Nephron (organoid): ENCODE data around the gene BUD23.
"Not testable (repeated sequence)": the region's sequence is repeated elsewhere in the genome, so short reads cannot be mapped to it uniquely, and the experiment has no call there.

Experiments
- H3K27ac Mint-ChIP-seq, 3 experiments: 2 replicates each; pipeline ENCODE4 v1.8.0; 2020; ENCODE audit warnings: mixed read lengths in 3 of 3, mild to moderate bottlenecking in 2 of 3, moderate library complexity in 1 of 3
- H3K27me3 Mint-ChIP-seq: 2 replicates; pipeline ENCODE4 v1.8.0; 2021; ENCODE audit warnings: low read depth, mild to moderate bottlenecking, moderate library complexity, mixed read lengths
- H3K36me3 Mint-ChIP-seq: 2 replicates; pipeline ENCODE4 v1.8.0; 2020; ENCODE audit warnings: low read depth, mixed read lengths
- H3K4me1 Mint-ChIP-seq: 2 replicates; pipeline ENCODE4 v1.8.0; 2020; ENCODE audit warnings: mixed read lengths
- H3K4me3 Mint-ChIP-seq, 3 experiments: 2 replicates each; pipeline ENCODE4 v1.8.0; 2020; ENCODE audit warnings: mild to moderate bottlenecking in 3 of 3, mixed read lengths in 3 of 3, moderate library complexity in 2 of 3
- H3K9me3 Mint-ChIP-seq: 2 replicates; pipeline ENCODE4 v1.8.0; 2020; ENCODE audit warnings: mixed read lengths
- CTCF ChIP-seq, 3 experiments: fragments of 200-600 bp; sonication (generic); IDR thresholded peaks; one replicate each; pipeline ENCODE4 v1.5.0; 2021; ENCODE audit warnings: antibody characterized with exemption in 3 of 3; ENCODE audit not compliant: unreplicated experiment in 3 of 3

The BUD23 gene

GRCh38 chr7:73712773-73713172, 29.4 kb downstream of the BUD23 start:
- Mint-ChIP-seq H3K4me1 (peaks cover 37% of the 10 kb centered on the region), H3K4me3 (no peak overlapping the region), H3K9me3 (no peaks in the 10 kb centered on the region), H3K36me3 (no peaks in the 10 kb centered on the region), H3K27me3 (no peaks in the 10 kb centered on the region), H3K27ac (no peak overlapping the region)
- no peak for TF ChIP-seq CTCF (IDR thresholded peaks at IDR 0.05; ENCODE audit: unreplicated experiment in 3 of 3)

- H3K4me1 Mint-ChIP-seq: peaks cover 42% of the 10 kb centered on the region
- H3K9me3 Mint-ChIP-seq, H3K36me3 Mint-ChIP-seq, H3K4me3 Mint-ChIP-seq, H3K27me3 Mint-ChIP-seq, H3K27ac Mint-ChIP-seq: not testable (repeated sequence)
Observed at GRCh38 chr7:73713319-73713718, 29.9 kb downstream of the BUD23 start.

- Mint-ChIP-seq H3K4me1 (peaks cover 47% of the 10 kb centered on the region), H3K4me3 (peak overlapping the region; percentile 64 to 75 (median 72)), H3K27me3 (peaks cover 4% of the 10 kb centered on the region), H3K9me3 (no peaks in the 10 kb centered on the region), H3K36me3 (no peaks in the 10 kb centered on the region), H3K27ac (peak overlapping the region; percentile 83 to 94 (median 94))
- no peak for TF ChIP-seq CTCF (IDR thresholded peaks at IDR 0.05; ENCODE audit: unreplicated experiment in 3 of 3)
Observed at GRCh38 chr7:73715648-73716317, 32.4 kb downstream of the BUD23 start.

- Mint-ChIP-seq H3K36me3 (no peaks in the 10 kb centered on the region), H3K27ac (peak overlapping the region; percentile 83 to 94 (median 94)), H3K9me3 (no peaks in the 10 kb centered on the region), H3K4me3 (peak overlapping the region; percentile 64 to 75 (median 72)), H3K4me1 (peaks cover 52% of the 10 kb centered on the region), H3K27me3 (peaks cover 4% of the 10 kb centered on the region)
- TF ChIP-seq CTCF (IDR thresholded peaks at IDR 0.05; ENCODE audit: unreplicated experiment in 3 of 3): no peak
Observed at GRCh38 chr7:73716318-73716890, 33.0 kb downstream of the BUD23 start.

- Mint-ChIP-seq H3K36me3 (no peaks in the 10 kb centered on the region), H3K4me3 (peak overlapping the region; percentile 80 to 85 (median 82)), H3K27ac (peak overlapping the region; percentile 64 to 94 (median 83)), H3K4me1 (peaks cover 49% of the 10 kb centered on the region), H3K9me3 (no peaks in the 10 kb centered on the region), H3K27me3 (peaks cover 4% of the 10 kb centered on the region)
- no peak for TF ChIP-seq CTCF (IDR thresholded peaks at IDR 0.05; ENCODE audit: unreplicated experiment in 3 of 3)
Observed at GRCh38 chr7:73717025-73717807, 33.8 kb downstream of the BUD23 start.

- peaks cover 4% of the 10 kb centered on the region for H3K27me3 Mint-ChIP-seq
- TF ChIP-seq CTCF (IDR thresholded peaks at IDR 0.05; ENCODE audit: unreplicated experiment in 3 of 3): no peak
- peak overlapping the region in 1 of 3 experiments; percentile 58 for H3K27ac Mint-ChIP-seq
- peak overlapping the region; percentile 80 to 85 (median 82) for H3K4me3 Mint-ChIP-seq
- no peaks in the 10 kb centered on the region for H3K9me3 Mint-ChIP-seq
- peaks cover 41% of the 10 kb centered on the region for H3K4me1 Mint-ChIP-seq
- H3K36me3 Mint-ChIP-seq: no peaks in the 10 kb centered on the region
Observed at GRCh38 chr7:73717991-73718405, 34.6 kb downstream of the BUD23 start.
